ENCODE results near the gene ARL6IP1.
"Not testable (repeated sequence)": the region's sequence is repeated elsewhere in the genome, so short reads cannot be mapped to it uniquely, and the experiment has no call there.

Gene ARL6IP1

DNA sequence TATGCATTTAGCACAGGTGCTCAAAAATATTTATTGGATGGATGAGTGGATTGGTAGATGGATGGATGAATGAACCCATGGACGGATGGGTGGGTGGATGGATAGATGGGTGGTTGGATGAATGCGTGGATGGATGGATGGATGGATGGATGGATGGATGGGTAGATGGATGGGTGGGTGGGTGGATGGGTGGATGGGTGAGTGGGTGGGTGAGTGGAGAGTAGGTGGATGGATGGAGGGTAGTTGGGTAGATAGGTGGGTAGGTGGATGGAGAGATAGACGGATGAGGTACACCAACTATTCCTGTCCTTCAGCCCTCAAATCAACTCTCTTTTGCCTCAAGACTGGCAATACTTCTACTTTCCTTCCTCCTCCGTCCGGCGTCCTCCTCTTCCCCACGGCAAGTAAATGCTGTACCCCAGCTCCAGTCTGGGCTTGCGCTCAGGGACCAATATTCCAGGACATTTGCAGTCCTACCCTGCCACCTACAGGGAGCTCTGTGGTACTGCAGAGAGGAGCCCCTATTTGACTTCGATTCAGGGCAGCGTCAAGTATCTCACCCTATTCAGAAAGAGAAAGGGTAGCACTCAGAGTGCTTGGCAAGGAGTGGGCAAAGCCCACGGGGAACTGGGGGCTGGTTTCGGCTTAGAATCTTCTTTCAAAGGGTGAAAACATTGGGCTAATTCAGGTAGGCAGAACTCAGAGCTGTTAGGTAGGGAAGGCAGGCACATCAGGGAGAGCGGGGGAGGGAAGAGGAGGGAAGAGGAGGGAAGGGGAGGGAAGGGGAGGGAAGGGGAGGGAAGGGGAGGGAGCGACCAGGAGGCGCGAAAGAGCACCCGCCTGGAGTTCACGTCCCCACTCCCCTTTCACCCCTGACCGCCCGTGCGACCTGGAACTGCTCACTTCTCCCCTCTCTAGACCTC is 41.5 kb downstream of the ARL6IP1 start:
- peak; percentile 16 for DNase-seq (ENCODE audit: low read depth)

DNA sequence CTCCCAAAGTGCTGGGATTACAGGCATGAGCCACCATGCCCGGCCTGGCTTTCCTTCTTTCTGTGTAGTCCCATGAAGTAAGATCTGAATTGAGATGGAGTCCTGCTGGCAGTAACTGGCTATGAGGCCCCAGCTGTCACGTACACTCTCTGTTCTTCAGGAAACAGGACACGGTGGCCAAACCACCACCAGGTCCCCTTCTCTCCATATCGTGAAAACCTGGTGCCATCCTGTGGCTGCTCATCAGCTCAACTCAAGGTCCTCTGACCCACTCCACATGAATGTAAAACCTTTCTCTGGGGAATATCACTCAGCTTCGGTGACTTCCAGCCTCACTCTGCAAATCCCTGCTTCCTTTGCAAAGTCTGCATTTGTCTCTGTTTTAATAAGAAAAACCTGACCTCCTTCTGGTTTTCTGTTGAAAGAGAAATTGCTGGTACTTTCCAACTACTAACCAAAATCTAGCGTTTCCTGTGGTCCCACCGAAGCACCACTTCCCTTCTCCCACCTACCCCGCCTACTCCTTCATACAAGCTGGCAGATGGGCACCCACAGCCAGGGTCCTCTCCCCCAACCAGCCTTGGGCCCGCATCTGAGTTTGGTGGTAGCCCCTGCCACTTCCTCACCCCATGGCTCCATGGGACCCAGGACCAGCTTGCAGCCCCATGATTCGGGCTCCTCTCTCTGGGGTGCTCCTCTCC is 43.2 kb downstream of the ARL6IP1 start:
- not testable (repeated sequence) for DNase-seq (ENCODE audit: low read depth)

- not testable (repeated sequence) for DNase-seq (ENCODE audit: low read depth)
Observed at GRCh38 chr16:18756639-18757038, 44.7 kb downstream of the ARL6IP1 start.

GRCh38 chr16:18742870-18743269 is 58.5 kb downstream of the ARL6IP1 start:
- not testable (repeated sequence) for DNase-seq (ENCODE audit: low read depth)

Measured in activated T-helper 9 cell treated with anti-CD3 and anti-CD28 coated beads, Interleukin-2, amount 50 U/mL, for 16 hours (primary cell).